ENCODE results near the gene LCT. TPM values are rescaled to one million over a fixed set of nuclear protein-coding genes. Genes with fewer than 3 reads are reported as not detected.
A peak's percentile ranks its signal among the peaks of the same experiment; 100 is the strongest.
"Not testable (repeated sequence)": the region's sequence is repeated elsewhere in the genome, so short reads cannot be mapped to it uniquely, and the experiment has no call there.

Gene LCT
- total RNA-seq (not detected), polyA plus RNA-seq (ENCODE audit: insufficient read depth, low read depth, low replicate concordance) (0.19 TPM)
- long read RNA-seq, donor 1 = 0 reads
- long read RNA-seq, donor 2 = 0 reads
- long read RNA-seq, donor 3 = 0 reads
- long read RNA-seq, donor 4 = 0 reads
- long read RNA-seq, donor 5 = 0 reads
- long read RNA-seq, donor 6 = 0 reads
- long read RNA-seq, donor 7 = 0 reads
- long read RNA-seq, donor 8 = 0 reads
- long read RNA-seq, donor 9 = 0 reads
- long read RNA-seq, donor 10 = 0 reads

GRCh38 chr2:135836596-135837270, at the start of gene LCT:
Gene LCT, minus strand, starts transcription at chr2:135837184. Its CDS starts 15 bp downstream, at chr2:135837169.
- no peak within 1 kb of the TSS for H3K27ac ChIP-seq (ENCODE audit: low read depth in 2 of 2, low read length in 2 of 2)
- FAIRE-seq (no peak), DNase-seq (no peak)
- no peak within 1 kb of the TSS for H3K4me3 ChIP-seq (ENCODE audit: low read length in 3 of 3)
- no peaks in the 10 kb centered on the region for H3K36me3 ChIP-seq (ENCODE audit: control insufficient read depth in 2 of 3, insufficient read depth in 3 of 3, low read length in 3 of 3)
- TF ChIP-seq CTCF (IDR thresholded peaks at IDR 0.05; ENCODE audit: borderline replicate concordance, extremely low read depth, insufficient read depth) = no peak
- no peaks in the 10 kb centered on the region for H3K27me3 ChIP-seq (ENCODE audit: control insufficient read depth, insufficient read depth, low read length)
- H3K4me1 ChIP-seq (ENCODE audit: control insufficient read depth in 2 of 3, insufficient read depth in 2 of 3, low read depth in 1 of 3, low read length in 3 of 3) = peaks cover 0 to 4% (median 0%) of the 10 kb centered on the region in 3 donors
- H3K9me3 ChIP-seq (ENCODE audit: control insufficient read depth in 2 of 3, insufficient read depth in 1 of 3, low read length in 3 of 3) = no peaks in the 10 kb centered on the region
- no peak within 1 kb of the TSS for H3K9ac ChIP-seq (ENCODE audit: low read length in 3 of 3)
- intact Hi-C loops (cut with DNase I) = no loop called here

GRCh38 chr2:135885709-135886108, 48.7 kb upstream of the LCT start:
- intact Hi-C loops (cut with DNase I) = no loop called here
- no peaks in the 10 kb centered on the region for H3K36me3 ChIP-seq (ENCODE audit: control insufficient read depth in 2 of 3, insufficient read depth in 3 of 3, low read length in 3 of 3)
- H3K9me3 ChIP-seq (ENCODE audit: control insufficient read depth in 2 of 3, insufficient read depth in 1 of 3, low read length in 3 of 3) = no peaks in the 10 kb centered on the region
- H3K4me1 ChIP-seq (ENCODE audit: control insufficient read depth in 2 of 3, insufficient read depth in 2 of 3, low read depth in 1 of 3, low read length in 3 of 3) = no peaks in the 10 kb centered on the region
- no peak for TF ChIP-seq CTCF (IDR thresholded peaks at IDR 0.05; ENCODE audit: borderline replicate concordance, extremely low read depth, insufficient read depth)
- no peak for FAIRE-seq
- no peaks in the 10 kb centered on the region for H3K27me3 ChIP-seq (ENCODE audit: control insufficient read depth, insufficient read depth, low read length)
- H3K27ac ChIP-seq (ENCODE audit: low read depth in 2 of 2, low read length in 2 of 2) = no peak overlapping the region
- DNase-seq = no peak
- no peak overlapping the region for H3K4me3 ChIP-seq (ENCODE audit: low read length in 3 of 3)
- H3K9ac ChIP-seq (ENCODE audit: low read length in 3 of 3) = no peak overlapping the region

- H3K36me3 ChIP-seq (ENCODE audit: control insufficient read depth in 2 of 3, insufficient read depth in 3 of 3, low read length in 3 of 3) = no peaks in the 10 kb centered on the region
- DNase-seq (no peak), FAIRE-seq (no peak)
- no peak for TF ChIP-seq CTCF (IDR thresholded peaks at IDR 0.05; ENCODE audit: borderline replicate concordance, extremely low read depth, insufficient read depth)
- no peak overlapping the region for H3K4me3 ChIP-seq (ENCODE audit: low read length in 3 of 3)
- H3K9ac ChIP-seq (ENCODE audit: low read length in 3 of 3) = no peak overlapping the region
- H3K27me3 ChIP-seq (ENCODE audit: control insufficient read depth, insufficient read depth, low read length) = no peaks in the 10 kb centered on the region
- intact Hi-C loops (cut with DNase I) = no loop called here
- H3K9me3 ChIP-seq (ENCODE audit: control insufficient read depth in 2 of 3, insufficient read depth in 1 of 3, low read length in 3 of 3) = no peaks in the 10 kb centered on the region
- H3K4me1 ChIP-seq (ENCODE audit: control insufficient read depth in 2 of 3, insufficient read depth in 2 of 3, low read depth in 1 of 3, low read length in 3 of 3) = no peaks in the 10 kb centered on the region
- H3K27ac ChIP-seq (ENCODE audit: low read depth in 2 of 2, low read length in 2 of 2) = no peak overlapping the region
These were observed 45.4 kb upstream of the LCT start for GRCh38 chr2:135882415-135882814.

- H3K9ac ChIP-seq (ENCODE audit: low read length in 3 of 3) = peak overlapping the region; percentile 23 to 60 (median 34)
- DNase-seq; H3K4me1 ChIP-seq (ENCODE audit: control insufficient read depth in 2 of 3, insufficient read depth in 2 of 3, low read depth in 1 of 3, low read length in 3 of 3); H3K27me3 ChIP-seq (ENCODE audit: control insufficient read depth, insufficient read depth, low read length); FAIRE-seq; H3K36me3 ChIP-seq (ENCODE audit: control insufficient read depth in 2 of 3, insufficient read depth in 3 of 3, low read length in 3 of 3); H3K9me3 ChIP-seq (ENCODE audit: control insufficient read depth in 2 of 3, insufficient read depth in 1 of 3, low read length in 3 of 3); intact Hi-C loops (cut with DNase I): not testable (repeated sequence)
- peak overlapping the region in 1 of 2 donors; percentile 37 for H3K27ac ChIP-seq (ENCODE audit: low read depth in 2 of 2, low read length in 2 of 2)
- H3K4me3 ChIP-seq (ENCODE audit: low read length in 3 of 3) = peak overlapping the region; percentile 51 to 69 (median 57)
These were observed 39.8 kb upstream of the LCT start for GRCh38 chr2:135876770-135877169.

Measured in kidney (tissue), 22 donors.